ENCODE data around the gene FGD5.
"Not testable (repeated sequence)": the region's sequence is repeated elsewhere in the genome, so short reads cannot be mapped to it uniquely, and the experiment has no call there.

FGD5 gene

DNA sequence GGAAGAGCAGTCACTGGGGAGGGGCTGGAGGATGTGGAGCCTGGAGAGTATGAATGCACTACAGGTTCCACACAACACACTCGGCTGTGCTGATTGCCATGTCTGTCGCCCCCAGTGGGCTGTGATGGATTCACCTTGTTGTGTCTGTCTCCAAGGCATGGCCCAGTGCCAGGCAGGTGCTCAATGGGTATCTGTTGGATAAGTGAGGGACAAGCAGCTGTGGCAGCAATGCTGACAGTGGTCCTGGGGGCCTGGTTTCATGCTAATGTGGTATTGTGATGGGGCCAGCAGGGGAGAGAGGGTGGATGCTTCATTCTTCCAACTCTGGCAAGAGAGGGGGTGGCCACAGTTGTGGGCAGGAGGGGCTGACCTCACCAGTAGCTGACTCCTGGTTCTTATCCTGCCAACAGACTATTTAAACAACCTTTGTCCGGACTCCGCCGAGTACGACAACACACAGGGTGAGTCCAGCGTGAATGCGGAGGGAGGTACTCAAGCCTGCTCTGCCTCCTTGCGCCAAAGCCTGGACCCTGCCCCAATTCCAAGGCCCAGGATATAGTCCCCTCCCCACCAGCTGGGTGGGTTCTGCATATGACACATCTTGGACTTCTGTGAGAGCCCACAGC lies 81.3 kb downstream of the FGD5 start:
- Histone ChIP-seq H3K27me3 (ENCODE audit: low read depth) (peaks cover 4% of the 10 kb centered on the region), H3K4me1 (no peaks in the 10 kb centered on the region), H3K4me3 (no peak overlapping the region), H3K36me3 (replicated peaks) (no peaks in the 10 kb centered on the region), H3K9me3 (peaks cover 2% of the 10 kb centered on the region; the same call in 1 of the 2 replicates)
- no peak for DNase-seq (ENCODE audit: low spot score in 2 of 2)
- in situ Hi-C loops (cut with MboI; ENCODE audit: low sequenced_read_pairs): loop anchor here (25.0 kb wide), 1 partner anchor 663 kb away; no protein-coding TSS in a partner anchor

DNA sequence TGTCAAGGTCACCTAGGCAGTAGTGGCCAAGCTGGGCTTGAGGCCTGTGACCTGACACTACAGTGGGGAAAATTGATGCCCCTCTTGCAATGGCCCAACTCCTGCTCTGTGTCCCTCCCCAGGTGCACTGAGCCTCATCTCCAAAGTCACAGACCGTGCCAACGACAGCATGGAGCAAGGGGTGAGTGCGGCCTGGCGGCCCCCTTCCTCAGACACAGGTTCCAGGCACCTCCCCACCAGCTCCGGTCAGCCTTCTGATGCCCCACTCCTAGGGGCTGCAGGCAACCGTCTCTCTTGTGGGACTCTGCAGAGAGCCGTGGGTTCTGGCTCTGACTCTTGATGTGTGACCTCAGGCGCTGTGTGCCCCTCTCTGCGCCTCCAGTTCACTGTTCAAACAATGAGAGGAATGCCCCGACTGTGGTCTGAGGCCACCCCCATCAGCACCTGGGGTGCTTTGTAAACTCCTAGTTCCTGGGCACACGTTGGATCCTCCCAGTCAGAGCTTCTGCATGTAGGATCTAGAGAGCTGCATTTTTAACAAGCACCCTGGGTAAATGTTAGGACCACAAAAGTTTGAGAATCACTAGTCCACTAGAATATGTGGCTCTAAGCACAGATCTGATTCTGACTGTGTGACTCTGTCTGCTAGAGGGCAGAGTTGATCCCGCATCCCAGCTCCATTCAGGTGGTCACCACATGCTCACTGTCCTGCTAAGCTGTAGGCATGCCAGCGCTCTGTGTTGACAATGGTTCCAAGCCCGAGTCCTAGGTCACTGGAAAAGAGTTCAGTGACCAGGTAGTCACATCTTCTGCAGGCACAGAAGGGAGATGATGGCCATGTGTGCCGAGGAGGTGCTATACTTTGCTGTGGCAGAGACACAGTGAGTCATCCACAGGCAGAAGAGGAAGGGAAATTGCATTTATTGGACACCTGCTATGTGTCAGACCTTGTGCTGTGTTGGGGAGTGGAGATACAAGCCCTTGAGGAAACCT lies 82.4 kb downstream of the FGD5 start:
- Histone ChIP-seq H3K36me3 (replicated peaks) (no peaks in the 10 kb centered on the region), H3K4me3 (no peak overlapping the region), H3K4me1 (no peaks in the 10 kb centered on the region), H3K9me3 (peaks cover 8% of the 10 kb centered on the region; the same call in 1 of the 2 replicates), H3K27me3 (ENCODE audit: low read depth) (no peaks in the 10 kb centered on the region)
- in situ Hi-C loops (cut with MboI; ENCODE audit: low sequenced_read_pairs): loop anchor here (25.0 kb wide), 1 partner anchor 664 kb away; no protein-coding TSS in a partner anchor
- no peak for DNase-seq (ENCODE audit: low spot score in 2 of 2)

DNA sequence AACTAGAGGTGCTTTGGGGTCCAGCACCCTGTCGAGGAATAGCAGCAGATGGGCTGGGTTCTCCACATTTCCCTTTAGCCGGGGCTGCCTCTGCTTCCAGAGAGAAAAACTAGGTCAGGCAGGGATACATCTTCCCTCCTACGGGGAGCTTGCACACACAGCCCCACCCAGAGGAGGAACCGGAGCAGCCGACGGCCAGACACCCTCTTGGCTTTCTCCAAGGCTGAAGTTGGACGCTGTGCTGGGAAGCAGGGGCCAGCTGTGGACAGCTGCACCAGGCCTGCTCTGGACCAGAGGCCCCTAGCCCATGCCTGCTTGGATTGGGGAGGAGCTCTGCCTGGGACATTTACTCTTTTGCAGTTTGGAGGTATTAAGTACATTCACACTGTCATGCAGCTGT lies 84.0 kb downstream of the FGD5 start:
- Histone ChIP-seq H3K27me3 (ENCODE audit: low read depth) (no peaks in the 10 kb centered on the region), H3K4me1 (no peaks in the 10 kb centered on the region), H3K36me3 (replicated peaks) (no peaks in the 10 kb centered on the region), H3K4me3 (no peak overlapping the region), H3K9me3 (peaks cover 8% of the 10 kb centered on the region; the same call in 1 of the 2 replicates)
- in situ Hi-C loops (cut with MboI; ENCODE audit: low sequenced_read_pairs): loop anchor here (25.0 kb wide), 1 partner anchor 665 kb away; no protein-coding TSS in a partner anchor
- DNase-seq (ENCODE audit: low spot score in 2 of 2): no peak

DNA sequence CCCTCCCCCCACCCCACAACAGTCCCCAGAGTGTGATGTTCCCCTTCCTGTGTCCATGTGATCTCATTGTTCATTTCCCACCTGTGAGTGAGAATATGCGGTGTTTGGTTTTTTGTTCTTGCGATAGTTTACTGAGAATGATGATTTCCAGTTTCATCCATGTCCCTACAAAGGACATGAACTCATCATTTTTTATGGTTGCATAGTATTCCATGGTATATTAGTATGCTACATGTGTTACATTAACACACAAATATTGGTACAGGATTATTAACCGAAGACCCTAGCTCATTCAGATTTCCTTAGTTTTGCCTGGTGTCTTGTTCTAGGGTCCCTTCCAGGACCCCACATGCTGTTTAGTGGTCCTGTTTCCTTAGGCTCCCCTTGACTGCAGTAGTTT lies 84.7 kb downstream of the FGD5 start:
- H3K4me1 ChIP-seq; H3K9me3 ChIP-seq; H3K36me3 ChIP-seq (replicated peaks); H3K27me3 ChIP-seq (ENCODE audit: low read depth); DNase-seq (ENCODE audit: low spot score in 2 of 2); H3K4me3 ChIP-seq: not testable (repeated sequence)
- in situ Hi-C loops (cut with MboI; ENCODE audit: low sequenced_read_pairs): loop anchor here (25.0 kb wide), 1 partner anchor 666 kb away; no protein-coding TSS in a partner anchor

DNA sequence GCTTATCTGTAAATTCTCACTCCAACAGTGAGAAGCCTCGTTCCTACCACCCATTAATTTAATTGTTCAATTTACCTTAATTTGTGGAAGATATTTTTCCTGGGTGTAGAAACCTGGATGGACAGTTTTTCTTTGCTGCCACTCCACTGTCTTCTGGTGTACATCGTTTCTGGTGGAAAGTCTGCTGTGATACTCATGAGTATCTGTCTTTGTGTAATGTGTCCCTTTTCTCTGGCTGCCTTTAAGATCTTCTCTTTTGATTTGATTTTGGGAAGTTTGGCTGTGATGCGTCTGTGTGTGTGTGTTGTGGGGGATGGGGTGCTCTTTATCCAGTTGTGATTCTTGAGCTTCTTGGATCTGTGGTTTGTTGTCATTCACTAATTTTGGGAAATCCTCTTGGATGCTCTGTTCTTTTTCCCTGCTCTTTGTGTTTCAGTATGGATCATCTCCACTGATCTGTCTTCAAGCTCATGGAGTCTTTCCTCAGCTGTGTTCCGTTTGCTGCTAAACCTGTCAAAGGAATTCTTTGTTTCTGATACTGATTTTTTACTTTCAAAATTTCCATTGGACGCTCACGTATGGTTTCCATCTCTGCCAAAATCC lies 86.4 kb downstream of the FGD5 start:
- DNase-seq (ENCODE audit: low spot score in 2 of 2): no peak
- Histone ChIP-seq H3K4me1 (no peaks in the 10 kb centered on the region), H3K36me3 (replicated peaks) (no peaks in the 10 kb centered on the region), H3K27me3 (ENCODE audit: low read depth) (no peaks in the 10 kb centered on the region), H3K4me3 (no peak overlapping the region), H3K9me3 (peaks cover 8% of the 10 kb centered on the region; the same call in 1 of the 2 replicates)
- in situ Hi-C loops (cut with MboI; ENCODE audit: low sequenced_read_pairs): loop anchor here (25.0 kb wide), 1 partner anchor 668 kb away; no protein-coding TSS in a partner anchor

DNA sequence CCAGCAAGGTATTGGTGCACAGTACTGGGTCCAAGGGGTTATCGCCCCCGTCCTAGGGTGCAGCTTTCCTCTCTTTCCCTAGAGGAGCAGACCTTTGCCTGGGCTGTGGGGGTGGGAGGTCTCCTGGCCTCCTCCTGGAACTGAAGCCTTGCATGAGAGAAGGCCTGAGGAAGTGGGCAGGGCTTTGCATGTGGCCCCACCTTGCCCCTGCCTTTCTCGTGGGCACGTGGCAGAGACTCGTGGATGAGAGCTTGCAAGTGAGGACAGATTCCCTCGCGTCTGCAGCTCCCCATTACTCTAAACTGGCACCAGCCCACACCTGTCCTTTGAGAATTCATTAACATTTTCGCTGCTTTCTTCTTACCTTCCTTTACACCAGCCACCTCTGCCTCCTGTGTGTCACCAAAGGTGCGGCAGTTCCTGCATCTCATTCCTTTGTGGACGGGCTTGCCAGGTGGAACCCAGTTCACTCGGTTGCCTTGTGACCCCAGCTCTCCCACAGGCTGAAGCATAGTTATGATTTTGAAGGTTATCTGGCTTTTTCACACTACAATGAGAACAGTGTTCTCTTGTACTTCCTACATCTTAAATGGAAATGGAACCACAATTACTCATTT lies 87.7 kb downstream of the FGD5 start:
- in situ Hi-C loops (cut with MboI; ENCODE audit: low sequenced_read_pairs): loop anchor here (25.0 kb wide), 1 partner anchor 669 kb away; no protein-coding TSS in a partner anchor
- no peak overlapping the region for H3K4me3 ChIP-seq
- no peak for DNase-seq (ENCODE audit: low spot score in 2 of 2)

DNA sequence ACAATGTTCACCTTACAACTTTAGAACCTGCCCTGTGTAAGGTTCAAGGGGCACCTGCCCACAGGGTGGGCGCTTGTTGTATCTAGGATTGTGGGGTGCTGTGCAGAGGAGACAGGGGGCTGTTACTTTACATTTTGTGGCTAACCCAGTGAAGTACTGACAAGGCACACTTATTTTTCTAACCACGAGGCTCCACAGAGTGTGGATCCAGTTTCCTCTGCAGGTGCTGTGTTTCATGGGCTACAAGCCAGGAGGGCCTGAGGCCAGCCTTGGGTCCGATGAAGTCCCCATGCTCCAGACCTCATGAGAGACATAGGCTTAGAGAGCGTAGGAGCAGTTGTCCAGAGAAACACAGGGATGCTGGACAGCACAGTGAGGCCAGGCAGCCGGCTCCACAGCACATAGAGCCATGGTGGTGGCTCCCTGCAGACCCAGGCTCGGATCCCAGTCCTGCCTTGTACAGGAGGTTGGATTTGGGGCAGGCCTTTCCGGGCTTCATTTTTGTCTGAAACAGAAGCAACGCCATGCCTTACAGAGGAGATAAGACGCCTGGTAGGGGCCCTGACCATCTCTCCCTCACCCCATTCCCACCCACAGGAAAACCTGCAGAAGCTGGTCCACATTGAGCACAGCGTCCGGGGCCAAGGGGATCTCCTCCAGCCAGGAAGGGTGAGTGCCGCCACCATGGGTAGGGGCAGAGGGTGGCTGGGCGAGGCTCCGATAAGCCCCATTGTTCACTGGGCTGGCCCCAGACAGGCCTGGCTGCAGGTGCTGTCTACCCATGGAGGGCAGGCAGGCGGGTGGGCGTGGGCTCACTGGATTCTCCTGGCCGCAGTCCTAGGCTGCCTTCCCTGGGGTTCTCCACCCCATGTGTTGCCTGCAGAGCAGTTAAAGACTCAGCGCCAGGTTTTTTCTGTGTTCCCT lies 88.5 kb downstream of the FGD5 start:
- peaks cover 8% of the 10 kb centered on the region; the same call in 1 of the 2 replicates for H3K9me3 ChIP-seq
- H3K36me3 ChIP-seq (replicated peaks): no peaks in the 10 kb centered on the region
- no peaks in the 10 kb centered on the region for H3K27me3 ChIP-seq (ENCODE audit: low read depth)
- H3K4me3 ChIP-seq: no peak overlapping the region
- no peak for DNase-seq (ENCODE audit: low spot score in 2 of 2)
- no peaks in the 10 kb centered on the region for H3K4me1 ChIP-seq
- in situ Hi-C loops (cut with MboI; ENCODE audit: low sequenced_read_pairs): loop anchor here (25.0 kb wide), 1 partner anchor 670 kb away; no protein-coding TSS in a partner anchor

More for the DNA sequence above, 87.7 kb downstream of the FGD5 start:
- Histone ChIP-seq H3K9me3 (peaks cover 8% of the 10 kb centered on the region; the same call in 1 of the 2 replicates), H3K36me3 (replicated peaks) (no peaks in the 10 kb centered on the region), H3K27me3 (ENCODE audit: low read depth) (no peaks in the 10 kb centered on the region), H3K4me1 (no peaks in the 10 kb centered on the region)

DNA sequence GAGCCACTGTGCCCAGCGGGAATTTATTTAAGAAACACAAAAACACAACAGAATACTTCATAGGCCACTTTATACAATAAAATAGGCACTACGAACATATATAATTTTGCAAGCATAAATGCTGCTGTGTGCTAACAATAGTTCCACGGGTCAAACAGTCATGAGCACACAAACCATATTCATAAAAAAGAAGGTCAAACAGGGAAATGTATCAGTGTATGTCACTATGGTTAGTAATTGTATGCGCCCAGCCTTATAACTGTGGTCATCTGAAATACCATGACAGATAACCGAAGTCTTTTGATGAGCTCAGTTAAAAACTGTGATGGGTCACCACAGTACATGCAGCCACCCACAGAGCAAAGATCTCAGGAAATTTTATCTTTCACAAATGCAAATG lies 90.5 kb downstream of the FGD5 start:
- in situ Hi-C loops (cut with MboI; ENCODE audit: low sequenced_read_pairs): loop anchor here (25.0 kb wide), 1 partner anchor 672 kb away; no protein-coding TSS in a partner anchor
- no peak for DNase-seq (ENCODE audit: low spot score in 2 of 2)
- no peak overlapping the region for H3K4me3 ChIP-seq
- H3K4me1 ChIP-seq: no peaks in the 10 kb centered on the region
- no peaks in the 10 kb centered on the region; the same call in 1 of the 2 replicates for H3K27me3 ChIP-seq (ENCODE audit: low read depth)
- H3K9me3 ChIP-seq: peaks cover 8% of the 10 kb centered on the region; the same call in 1 of the 2 replicates
- no peaks in the 10 kb centered on the region for H3K36me3 ChIP-seq (replicated peaks)

DNA sequence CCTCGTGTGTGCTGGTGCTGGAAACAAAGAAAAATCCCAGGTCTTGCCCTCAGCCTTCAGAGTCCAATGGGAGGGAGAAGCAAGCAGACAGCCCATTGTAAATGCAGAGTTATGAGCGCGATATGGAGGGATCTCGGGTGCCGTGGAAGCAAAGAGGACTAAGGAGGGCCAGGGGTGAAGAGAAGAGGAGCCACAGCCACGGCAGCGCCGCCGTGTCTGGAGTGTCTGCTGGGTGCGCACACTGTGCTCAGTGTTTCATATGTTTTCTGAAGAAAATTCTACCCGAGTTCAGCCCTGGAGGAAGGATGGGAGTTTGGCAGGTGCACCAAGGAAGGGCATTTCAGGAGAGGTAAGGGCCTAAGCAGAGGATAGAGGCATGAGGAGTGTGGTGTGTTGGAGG lies 92.9 kb downstream of the FGD5 start:
- in situ Hi-C loops (cut with MboI; ENCODE audit: low sequenced_read_pairs): loop anchor here (25.0 kb wide), 1 partner anchor 674 kb away; no protein-coding TSS in a partner anchor
- peaks cover 5% of the 10 kb centered on the region; the same call in 1 of the 2 replicates for H3K27me3 ChIP-seq (ENCODE audit: low read depth)
- H3K4me3 ChIP-seq: no peak overlapping the region
- DNase-seq (ENCODE audit: low spot score in 2 of 2): no peak
- H3K9me3 ChIP-seq: no peaks in the 10 kb centered on the region
- H3K36me3 ChIP-seq (replicated peaks): no peaks in the 10 kb centered on the region
- H3K4me1 ChIP-seq: no peaks in the 10 kb centered on the region

DNA sequence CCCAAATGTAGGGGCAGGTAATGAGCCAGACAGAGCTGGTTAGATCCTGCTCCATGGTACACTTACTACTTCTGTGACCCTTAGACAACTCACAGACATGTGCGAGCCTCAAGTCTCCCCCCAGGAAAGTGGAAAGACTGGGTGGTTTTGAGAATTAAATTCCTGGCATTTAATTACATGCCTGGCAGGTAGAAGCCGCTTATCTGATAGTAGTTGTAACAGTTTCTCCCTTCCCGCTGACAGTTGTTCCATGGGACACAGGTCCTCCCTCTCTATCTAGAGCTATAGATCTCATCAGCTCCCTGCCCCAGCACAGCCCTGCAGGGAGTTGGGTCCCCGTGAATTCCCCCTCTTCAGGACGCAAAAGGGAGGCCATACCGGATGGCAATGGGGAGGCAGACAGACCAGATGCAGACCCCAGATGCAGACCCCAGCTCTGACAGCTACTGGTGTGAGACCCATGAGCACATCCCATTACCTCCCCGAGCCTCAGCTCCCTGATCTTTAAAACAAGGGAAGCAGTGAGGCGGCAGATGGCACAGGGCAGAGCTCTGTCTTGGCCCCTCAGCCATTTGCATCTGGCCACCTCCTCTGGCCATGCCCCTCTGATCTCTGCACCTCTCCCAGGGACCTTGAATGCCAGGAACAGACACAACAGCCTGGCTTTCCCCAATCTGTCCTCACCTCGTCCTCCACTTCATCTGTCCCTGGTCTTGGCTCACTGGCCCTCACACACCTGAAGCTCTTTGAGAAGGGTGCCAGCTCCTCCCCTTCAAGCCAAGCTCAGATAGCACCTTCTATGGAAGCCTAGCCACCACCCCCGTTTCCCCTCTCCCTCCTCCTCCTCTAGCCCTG lies 94.5 kb downstream of the FGD5 start:
- Histone ChIP-seq H3K36me3 (replicated peaks) (no peaks in the 10 kb centered on the region), H3K4me1 (no peaks in the 10 kb centered on the region), H3K9me3 (no peaks in the 10 kb centered on the region), H3K27me3 (ENCODE audit: low read depth) (peaks cover 8% of the 10 kb centered on the region; the same call in 1 of the 2 replicates), H3K4me3 (no peak overlapping the region)
- in situ Hi-C loops (cut with MboI; ENCODE audit: low sequenced_read_pairs): loop anchor here (25.0 kb wide), 1 partner anchor 676 kb away; no protein-coding TSS in a partner anchor
- no peak for DNase-seq (ENCODE audit: low spot score in 2 of 2)

DNA sequence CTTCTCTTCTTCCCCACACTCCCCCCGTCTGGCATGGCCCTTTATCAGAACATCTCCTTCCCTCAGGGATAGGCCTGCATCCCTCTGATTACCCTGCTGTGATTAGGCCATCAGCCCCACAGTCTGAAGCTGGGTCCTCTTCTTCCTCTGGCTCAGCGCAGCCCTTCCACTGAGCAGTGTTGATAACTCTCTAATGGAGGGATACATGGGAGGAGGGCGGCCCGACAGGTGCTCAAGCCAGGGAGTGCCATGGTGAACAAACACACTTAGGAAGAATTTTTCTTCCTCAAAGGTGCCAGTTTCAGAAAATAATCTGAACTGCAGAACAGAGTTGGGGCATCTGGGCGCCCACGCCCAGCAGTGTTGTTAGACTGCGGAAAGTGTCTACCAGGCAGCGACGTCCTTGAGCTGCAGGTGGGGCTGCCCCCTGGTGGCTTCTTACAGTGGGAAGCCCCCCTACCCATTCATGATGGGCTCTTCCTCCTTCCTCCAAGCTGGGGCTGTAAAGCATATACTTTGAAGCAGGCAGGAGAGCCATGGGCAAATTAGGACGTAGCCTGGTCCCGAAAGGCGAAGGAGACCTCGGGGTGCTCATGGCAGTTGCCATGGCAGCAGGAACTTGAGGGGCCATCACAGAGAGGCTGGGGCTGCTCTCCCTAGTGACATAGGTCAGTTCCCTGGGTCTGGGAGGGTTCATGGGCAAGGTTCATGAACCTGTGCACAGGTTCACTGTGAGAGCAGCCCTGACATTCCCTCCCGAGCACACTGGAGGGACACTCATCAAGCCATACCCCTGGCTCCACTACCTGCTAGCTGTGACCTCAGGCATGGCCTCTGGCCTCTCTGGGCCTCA lies 95.4 kb downstream of the FGD5 start:
- H3K4me1 ChIP-seq: no peaks in the 10 kb centered on the region
- no peak for DNase-seq (ENCODE audit: low spot score in 2 of 2)
- H3K4me3 ChIP-seq: no peak overlapping the region
- H3K36me3 ChIP-seq (replicated peaks): no peaks in the 10 kb centered on the region
- no peaks in the 10 kb centered on the region for H3K9me3 ChIP-seq
- peaks cover 8% of the 10 kb centered on the region; the same call in 1 of the 2 replicates for H3K27me3 ChIP-seq (ENCODE audit: low read depth)
- in situ Hi-C loops (cut with MboI; ENCODE audit: low sequenced_read_pairs): loop anchor here (25.0 kb wide), 1 partner anchor 677 kb away; no protein-coding TSS in a partner anchor

All from HAP-1 (cell line).